ENCODE data around the gene KIAA2012. TPM values are rescaled to one million over a fixed set of nuclear protein-coding genes. Genes with fewer than 3 reads are reported as not detected.

KIAA2012 gene
- total RNA-seq, 1 donor from 2014 or later: not detected

DNA sequence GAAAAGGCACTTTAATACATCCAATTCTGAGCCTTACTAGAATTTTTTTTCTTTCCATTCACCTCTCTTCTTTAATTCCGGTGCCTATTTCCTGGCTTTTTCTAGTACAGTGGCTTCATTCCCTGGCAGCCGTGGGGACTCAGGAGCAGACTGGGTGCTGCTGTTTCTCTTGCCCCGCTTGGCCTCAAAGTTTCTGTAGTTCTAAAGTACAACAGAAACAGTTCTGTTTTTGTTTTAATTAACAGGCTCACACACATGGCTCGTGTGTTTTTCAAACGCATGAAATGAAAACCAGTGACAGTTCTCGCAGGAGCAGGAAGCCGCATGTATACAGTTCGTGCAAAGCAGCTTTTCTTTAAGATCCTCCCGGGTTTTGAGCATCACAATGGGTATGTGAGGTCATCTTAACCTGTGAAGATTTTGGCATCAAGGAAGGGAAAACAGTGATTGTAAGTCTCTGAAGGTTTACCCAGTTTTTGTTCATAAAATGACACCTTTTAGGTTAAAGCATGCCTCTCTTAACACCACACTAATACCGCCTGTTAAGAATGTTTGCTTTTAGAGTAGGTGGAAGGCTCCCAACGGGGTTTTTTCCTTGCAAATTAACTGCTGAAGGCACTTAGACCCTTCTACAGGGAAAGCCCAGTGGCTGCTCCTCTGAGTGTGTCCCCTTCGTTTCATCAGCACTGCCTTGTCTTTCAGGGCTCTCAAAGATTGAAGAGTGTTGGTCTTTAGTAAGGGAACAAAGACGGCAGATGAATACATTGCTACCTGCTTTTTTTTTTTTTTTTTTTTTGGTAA is 33.6 kb upstream of the KIAA2012 start:
- DNase-seq (ENCODE audit: low spot score): no peak
- intact Hi-C loops (cut with DNase I): loop anchor here (5.0 to 10.0 kb wide), 3 partner anchors 113 to 155 kb away; no protein-coding TSS in a partner anchor

DNA sequence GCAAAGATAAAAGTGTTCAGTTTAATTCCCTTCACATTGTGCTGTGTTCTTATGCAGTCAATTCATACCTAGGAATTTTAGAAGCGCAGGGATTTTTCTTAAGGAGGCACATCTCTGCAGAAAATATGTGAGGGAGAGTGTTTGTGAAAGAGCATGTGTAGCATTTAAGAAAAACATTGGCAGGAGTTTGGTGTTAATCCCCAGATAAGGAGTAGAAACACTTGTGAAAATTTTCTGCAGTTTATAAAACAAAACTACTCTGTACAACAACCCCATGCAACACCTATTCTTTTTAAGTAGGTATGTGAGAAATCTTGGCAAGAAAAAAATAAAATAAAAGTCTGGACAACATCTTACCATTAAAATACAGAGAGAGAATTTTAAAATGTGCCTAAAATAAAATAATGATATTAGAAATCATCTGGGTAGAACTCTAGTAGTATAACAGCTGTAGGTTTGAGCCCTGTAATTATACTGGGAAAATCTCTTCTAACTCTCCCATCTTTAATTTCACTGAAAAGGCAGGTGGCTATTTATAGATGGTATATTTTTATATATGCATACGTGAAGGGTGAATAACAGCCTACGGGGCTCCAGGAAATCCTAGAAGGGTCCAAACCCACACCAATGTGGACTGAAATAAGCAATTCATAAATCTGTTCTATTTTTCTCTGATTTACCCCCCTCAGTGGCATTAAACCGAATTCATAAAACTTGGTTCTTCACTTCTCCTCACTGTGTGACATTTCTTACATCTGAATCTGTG is 32.8 kb upstream of the KIAA2012 start:
- intact Hi-C loops (cut with DNase I): no loop called here
- DNase-seq (ENCODE audit: low spot score): no peak

DNA sequence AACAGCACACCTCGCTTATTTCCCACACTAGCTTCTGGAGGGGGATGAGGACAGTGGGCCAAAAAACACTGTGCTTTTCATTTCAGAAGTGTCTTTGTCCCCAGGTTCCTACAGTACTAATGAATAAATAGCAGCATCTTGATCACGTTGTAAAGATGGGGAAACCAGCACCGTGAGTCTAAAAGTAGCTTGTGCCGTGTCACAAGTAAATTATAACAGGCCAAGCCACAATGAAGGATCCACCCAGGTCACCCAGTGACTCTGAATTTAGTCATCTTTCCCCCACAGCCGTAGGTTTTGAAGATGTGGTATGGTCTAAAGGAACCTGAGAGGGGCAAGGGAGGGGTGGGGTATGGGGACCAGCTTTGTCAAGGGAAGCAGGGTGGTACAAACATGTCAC is 30.6 kb upstream of the KIAA2012 start:
- intact Hi-C loops (cut with DNase I): no loop called here
- no peak for DNase-seq (ENCODE audit: low spot score)

DNA sequence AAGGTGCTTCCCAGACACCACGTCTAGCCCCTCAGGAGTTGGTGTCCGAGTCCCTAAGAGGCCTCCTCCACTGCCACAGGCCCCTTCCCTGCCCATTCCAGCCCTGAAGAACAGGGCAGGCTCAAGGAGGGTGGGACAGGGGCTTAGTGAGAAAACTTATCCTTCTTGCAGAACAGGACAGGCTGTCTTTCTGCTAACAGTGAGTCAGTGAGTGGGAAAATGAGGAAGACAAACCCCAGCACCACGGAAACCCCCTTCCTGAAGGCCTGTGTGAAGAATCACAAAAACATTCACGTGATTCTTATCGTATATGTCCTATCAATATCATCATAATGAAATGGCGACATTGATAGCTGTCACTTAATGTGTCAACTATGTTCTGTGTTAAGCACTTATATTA is 29.6 kb upstream of the KIAA2012 start:
- intact Hi-C loops (cut with DNase I): no loop called here

DNA sequence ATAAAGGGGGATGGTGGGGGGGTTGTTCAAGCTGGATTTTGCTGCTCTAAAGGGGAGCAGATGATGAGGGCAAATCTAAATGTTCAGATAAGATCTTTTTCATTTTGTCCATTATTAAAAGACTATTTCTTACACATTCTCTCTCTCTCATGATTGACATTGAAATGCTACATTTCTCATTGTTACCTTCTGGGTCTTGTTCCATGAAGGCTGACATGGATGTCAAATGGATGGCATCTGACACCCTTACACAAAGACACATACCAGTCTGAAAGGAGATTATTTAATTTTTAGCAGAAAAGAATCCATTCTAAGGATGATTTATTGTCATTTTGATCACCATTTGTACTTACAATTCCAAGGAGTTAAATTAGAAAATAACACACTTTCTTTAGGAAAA is 28.3 kb upstream of the KIAA2012 start:
- intact Hi-C loops (cut with DNase I): no loop called here

More for the DNA sequence above, 29.6 kb upstream of the KIAA2012 start:
- no peak for DNase-seq (ENCODE audit: low spot score)

DNA sequence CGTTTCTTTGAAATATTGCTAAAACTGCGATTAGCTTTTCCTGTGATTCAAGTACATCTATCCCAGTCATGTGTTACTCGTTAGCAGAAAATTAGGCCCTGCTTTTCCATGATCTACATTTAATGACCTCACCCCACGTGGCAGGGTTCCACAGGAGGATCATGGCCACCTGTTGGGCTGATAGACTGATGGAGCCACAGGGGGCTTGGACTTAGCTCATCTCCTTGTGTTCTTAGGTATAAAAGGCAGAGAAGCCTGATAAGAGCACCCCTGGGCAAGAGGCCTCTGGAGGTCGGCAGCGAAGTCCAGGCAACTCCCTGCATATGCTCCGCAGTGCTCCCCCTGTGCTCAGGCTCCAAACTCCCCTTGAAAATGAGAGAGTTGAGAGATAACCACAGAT is 26.5 kb upstream of the KIAA2012 start:
- intact Hi-C loops (cut with DNase I): no loop called here
- no peak for DNase-seq (ENCODE audit: low spot score)

More for the DNA sequence above, 28.3 kb upstream of the KIAA2012 start:
- no peak for DNase-seq (ENCODE audit: low spot score)

DNA sequence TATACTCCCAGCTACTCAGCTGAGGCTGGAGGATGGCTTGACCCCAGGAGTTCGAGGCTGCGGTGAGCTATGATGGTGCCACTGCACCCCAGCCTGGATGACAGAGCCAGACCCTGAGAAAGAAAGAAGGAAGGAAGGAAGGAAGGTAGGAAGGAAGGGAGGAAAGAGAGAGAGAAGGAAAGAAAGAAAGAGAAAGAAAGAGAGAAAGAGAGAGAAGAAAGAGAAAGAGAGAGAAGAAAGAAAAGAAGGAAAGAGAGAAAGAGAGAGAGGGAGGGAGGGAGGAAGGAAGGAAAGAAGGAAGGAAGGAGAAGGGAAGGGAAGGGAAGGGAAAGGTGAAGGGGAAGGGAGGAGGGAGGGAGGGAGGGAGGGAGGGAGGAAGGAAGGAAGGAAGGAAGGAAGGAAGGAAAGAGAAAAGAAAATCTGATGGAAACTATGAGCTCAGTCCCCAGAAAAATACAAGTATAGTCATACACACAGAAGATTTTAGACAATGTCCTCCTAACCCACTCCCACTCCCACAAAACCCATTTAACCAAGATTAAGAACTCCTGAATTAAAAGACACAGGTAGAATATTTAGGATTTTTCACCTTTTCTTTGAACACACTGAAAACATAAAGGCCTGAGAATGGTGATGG is 23.8 kb upstream of the KIAA2012 start:
- intact Hi-C loops (cut with DNase I): no loop called here
- DNase-seq (ENCODE audit: low spot score): no peak

DNA sequence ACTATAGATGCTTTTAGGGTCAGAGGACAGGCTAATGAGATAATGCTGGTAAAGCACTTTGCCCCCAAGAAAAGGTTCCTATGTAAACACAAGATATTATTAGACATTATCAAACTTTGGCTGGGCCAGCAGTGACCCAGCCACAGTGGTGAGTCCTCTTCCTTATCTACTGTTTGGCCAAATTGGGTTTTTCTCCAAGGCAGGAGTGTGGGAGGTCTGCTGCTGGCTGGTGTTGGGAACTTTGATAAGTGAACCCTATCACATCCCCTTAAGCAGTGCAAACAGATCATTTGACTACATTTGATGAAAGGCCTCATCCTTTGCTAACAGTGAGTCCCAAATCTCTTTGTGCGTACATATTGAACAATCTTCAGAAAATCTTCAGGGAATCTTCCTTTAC is 23.2 kb upstream of the KIAA2012 start:
- DNase-seq (ENCODE audit: low spot score): no peak

DNA sequence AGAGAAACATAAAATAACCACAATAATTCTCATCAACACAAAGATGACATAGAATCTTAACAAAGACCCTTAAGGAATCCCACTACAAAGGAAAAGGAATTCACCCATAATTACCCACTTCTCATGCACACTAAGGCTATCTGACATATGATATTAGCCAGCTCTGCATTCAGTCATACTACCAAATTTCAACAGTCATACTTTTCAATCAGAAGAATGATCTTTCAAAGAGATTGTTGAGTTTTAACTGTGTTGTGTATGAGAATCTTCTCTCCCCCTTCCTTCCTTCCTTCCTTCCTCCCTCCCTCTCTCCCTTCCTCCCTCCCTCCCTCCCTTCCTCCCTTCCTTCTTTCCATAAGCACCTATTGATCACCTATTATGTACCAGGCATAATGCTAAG is 22.4 kb upstream of the KIAA2012 start:
- DNase-seq (ENCODE audit: low spot score): no peak
- intact Hi-C loops (cut with DNase I): no loop called here

More for the DNA sequence above, 23.2 kb upstream of the KIAA2012 start:
- intact Hi-C loops (cut with DNase I): no loop called here

DNA sequence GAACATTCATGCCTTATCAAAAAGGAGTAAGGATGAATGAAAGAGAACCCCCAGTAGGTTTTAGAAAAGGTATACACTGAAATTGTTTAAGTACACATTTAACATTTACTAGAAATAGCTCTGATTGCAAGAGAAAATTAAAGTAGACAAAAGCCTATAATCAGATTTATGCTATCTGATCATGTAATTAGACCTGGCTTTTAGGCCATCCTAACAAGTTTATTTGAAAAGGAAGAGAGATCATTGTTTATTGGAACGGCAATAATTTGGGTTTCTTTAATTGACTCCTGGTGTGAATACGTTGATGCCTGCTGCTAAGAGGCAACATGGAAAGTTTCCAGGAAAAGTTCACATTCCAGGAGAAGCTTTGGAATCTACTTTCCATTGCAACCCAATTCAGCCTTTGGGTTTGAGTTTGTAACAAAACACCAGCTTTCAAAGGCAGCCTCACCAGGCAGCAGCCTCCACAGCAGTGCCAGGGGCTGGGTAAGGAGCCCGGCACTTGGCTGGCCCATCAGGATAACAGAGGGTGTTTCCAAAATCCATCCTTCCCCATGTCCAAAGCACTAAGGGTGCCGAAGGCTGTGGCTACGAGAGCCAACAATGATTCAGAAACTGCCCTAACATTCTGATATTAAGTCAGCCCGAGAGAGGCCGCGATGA is 21.4 kb upstream of the KIAA2012 start:
- intact Hi-C loops (cut with DNase I): no loop called here
- DNase-seq (ENCODE audit: low spot score): no peak

DNA sequence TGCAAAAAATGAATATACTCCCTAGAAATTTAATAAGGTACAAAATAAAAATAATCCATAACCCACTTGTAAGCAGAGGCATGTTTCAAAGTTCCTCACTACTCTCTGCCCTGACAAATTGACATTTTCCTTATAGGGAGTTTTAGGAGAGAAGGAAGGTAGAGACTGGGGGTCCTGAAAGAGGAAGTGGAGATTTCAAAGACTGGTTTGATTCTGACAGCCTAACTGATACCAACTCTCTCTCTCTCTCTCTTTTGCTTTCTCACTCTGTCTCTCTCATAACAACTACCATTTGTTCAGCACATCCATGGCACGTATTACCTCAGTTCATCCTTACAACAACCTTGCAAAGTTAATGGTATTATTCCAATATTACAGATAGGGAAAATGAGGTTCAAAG is 20.8 kb upstream of the KIAA2012 start:
- intact Hi-C loops (cut with DNase I): no loop called here
- no peak for DNase-seq (ENCODE audit: low spot score)

DNA sequence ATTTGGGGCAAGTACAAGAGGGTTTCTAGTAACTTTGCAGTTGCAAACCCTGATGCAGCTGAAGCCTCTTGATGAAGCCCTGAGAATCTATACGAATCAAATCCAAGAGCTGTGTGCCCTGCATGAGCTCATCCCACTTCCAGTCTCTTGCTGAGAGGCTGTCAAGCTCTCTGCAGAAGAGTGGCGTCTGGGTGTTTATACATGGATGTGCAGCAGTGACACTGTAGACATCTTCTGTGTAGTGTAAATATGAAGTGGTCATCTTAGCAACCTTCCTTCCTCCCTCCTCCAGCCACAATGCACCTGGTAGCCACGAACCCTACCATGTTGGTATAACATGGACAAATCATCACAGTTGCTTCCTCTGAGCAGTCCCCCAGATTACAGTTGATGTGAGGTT is 18.4 kb upstream of the KIAA2012 start:
- no peak for DNase-seq (ENCODE audit: low spot score)
- intact Hi-C loops (cut with DNase I): loop anchor here (5.0 kb wide), 1 partner anchor 192 kb away; no protein-coding TSS in a partner anchor

DNA sequence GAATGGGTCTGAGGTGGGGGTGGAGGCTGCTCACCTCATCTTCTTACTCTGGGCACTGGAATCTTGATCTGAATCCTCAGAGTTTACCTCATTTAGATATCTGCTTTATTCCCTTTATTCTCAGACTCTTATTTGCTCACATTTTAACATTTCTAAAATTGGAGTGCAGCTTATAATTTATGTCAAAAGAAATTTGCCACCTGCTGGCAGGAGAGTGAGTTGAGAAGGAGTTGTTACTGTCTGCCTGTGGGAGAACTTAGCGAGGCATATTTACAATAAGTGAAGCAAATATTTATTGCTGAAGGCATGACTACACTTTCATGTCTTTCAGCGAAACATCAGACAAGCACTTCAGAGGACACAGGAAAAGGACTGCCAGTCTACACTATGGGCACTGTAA is 16.4 kb upstream of the KIAA2012 start:
- DNase-seq (ENCODE audit: low spot score): no peak
- intact Hi-C loops (cut with DNase I): loop anchor here (5.0 kb wide), 1 partner anchor 194 kb away; no protein-coding TSS in a partner anchor

DNA sequence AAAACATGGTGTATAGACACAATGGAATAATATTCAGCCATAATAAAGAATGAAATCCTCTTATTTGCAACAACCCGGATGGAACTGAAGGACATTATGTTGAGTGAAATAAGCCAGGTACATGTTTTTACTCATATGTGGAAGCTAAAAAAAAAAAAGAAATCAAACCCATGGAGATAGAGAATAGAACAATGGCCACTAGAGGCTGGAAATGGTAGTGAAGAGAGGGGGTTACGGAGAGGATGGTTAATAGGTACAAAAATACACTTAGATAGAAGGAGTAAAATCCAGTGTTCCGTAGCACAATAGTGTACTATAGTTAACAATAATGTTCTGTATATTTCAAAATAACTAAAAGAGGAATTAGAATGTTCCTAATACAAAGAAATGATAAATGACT is 12.8 kb upstream of the KIAA2012 start:
- intact Hi-C loops (cut with DNase I): no loop called here
- no peak for DNase-seq (ENCODE audit: low spot score)

DNA sequence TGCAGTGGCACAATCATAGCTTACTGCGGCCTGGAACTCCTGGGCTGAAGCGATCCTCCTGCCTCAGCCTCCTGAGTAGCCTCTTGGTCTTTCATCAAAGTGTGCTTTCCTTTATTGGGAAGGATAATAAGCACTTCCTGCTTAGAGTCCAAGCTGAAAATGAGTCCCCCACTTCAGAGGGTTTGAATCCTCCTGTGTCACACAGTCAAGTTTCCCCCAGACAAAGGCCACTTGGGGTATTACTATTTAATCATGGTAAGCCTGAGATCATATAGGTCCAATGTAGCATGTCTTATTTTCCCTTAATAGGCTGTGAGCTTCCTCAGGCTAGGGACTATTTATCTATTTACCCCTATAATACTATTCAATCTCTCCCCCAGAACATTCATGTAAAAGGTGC is 11.4 kb upstream of the KIAA2012 start:
- intact Hi-C loops (cut with DNase I): no loop called here
- no peak for DNase-seq (ENCODE audit: low spot score)

DNA sequence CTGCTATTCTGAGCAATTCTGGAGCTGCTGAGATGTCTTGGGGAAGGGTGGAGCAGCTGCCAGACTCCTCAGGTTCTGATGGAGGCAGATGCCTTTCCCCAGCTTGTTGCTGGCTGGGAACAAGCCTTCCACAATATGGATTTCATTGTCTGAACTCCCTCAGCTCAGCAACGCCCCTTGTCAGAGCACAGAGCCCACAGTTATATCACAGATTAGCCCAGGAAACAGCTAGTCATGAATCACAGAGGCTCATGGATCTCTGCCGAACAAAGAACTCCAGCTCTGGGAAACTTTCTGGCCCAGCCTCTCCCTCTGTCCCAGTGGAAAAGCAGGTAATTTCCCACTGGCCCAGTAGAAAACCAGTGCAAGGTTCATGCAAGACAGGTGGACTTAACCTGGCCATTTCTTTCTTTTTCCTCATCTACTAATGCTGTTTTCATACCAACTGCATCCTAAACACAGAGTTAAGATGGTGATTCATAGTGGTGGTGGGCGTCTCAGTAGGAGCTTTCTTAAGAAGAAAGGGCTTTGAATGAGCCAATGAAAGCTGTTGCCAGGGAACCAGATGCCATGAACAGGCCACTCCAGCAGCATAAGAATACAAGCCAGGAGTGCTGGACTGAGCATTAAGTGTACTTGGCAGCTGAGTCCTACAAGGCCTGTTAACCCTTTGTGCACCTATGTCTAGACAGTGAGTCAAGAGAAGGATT is 8.7 kb upstream of the KIAA2012 start:
- no peak for DNase-seq (ENCODE audit: low spot score)
- intact Hi-C loops (cut with DNase I): no loop called here

DNA sequence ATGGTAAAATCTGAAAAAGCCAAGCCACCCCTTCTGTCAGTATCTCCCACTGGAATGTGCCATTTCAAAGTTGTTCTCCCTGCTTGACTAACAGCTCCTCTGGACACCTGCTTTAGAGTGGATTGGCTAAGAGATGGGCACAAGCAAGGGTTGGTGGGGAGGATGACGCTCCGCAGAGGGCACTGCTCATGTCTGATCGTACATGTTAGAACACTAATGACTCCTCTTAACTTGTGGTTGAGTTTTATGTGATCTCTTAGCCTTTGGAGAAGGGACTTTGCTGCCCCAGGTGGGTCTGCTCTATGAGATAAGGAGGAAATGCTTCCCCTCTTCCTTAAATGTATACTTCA is 8.2 kb upstream of the KIAA2012 start:
- DNase-seq (ENCODE audit: low spot score): no peak
- intact Hi-C loops (cut with DNase I): no loop called here

DNA sequence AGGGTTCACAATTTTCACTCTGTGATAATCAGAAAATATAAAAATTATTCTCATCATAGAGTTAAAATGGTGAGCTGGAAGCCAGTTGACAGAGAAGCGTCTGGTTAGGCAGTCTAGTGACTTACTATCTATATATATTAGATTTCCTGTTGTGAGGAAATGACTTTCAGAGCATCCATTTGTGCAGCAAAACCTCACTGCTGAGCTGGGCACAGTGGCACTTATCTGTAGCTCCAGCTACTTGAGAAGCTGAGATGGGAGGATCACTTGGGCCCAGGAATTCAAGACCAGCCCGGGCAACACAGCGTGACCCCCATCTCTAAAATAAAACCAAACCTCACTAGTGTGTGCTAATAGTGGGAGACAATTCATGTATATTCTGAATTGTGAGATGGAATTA is 7.2 kb upstream of the KIAA2012 start:
- DNase-seq (ENCODE audit: low spot score): no peak
- intact Hi-C loops (cut with DNase I): no loop called here

DNA sequence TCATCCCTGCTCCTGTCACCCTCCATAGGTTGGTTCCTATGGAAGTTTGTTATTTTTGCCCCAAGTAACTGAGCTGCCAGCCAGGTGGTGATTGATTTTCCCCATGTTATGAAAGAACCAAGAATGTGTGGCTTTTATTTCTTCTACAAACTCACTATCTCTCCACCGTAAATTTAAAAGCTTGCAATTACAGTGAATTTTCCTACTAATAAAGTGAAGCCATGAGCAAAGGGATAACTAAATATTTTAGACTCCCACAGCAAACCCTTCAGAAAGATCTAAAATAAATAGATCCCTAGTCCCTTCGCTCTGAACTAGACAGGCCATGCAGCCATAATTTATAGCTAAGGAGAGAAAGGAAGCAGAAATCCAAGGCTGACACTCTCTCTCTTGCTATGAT is 6.2 kb upstream of the KIAA2012 start:
- DNase-seq (ENCODE audit: low spot score): no peak
- intact Hi-C loops (cut with DNase I): no loop called here

Measured in cardiac septum (tissue), 1 donor.